HepG2 (cell line): ENCODE data around the gene ACOT6. TPM values are rescaled to one million over a fixed set of nuclear protein-coding genes. Genes with fewer than 3 reads are reported as not detected.
A peak's percentile ranks its signal among the peaks of the same experiment; 100 is the strongest.
"Not testable (repeated sequence)": the region's sequence is repeated elsewhere in the genome, so short reads cannot be mapped to it uniquely, and the experiment has no call there.

ENCODE experiments used
- ATAC-seq: fragments of 200-7000 bp; cut with Tn5 transposase; 3 replicates; pipeline ENCODE4 v1.9.1; 2020; ENCODE audit warnings: mild to moderate bottlenecking, moderate library complexity
- BruUV-seq: library from RNA; stranded (reverse); fragments of 400-500 nt; replicated peaks from 2 replicates; lab custom pipeline; 2021; lab: Mats Ljungman, UMichigan
- CTCF ChIA-PET: fragments of 300-600 bp; formaldehyde crosslinking; extraction: SDS; loops from one replicate; lab custom pipeline; 2021; ENCODE audit warnings: low total read pairs, inconsistent platforms, low intra/inter-chr PET ratio; lab: Yijun Ruan, JAX
- POLR2A ChIA-PET: fragments of 350-600 bp; sonication (Branson Sonifier 250); formaldehyde crosslinking; loops from one replicate; lab custom pipeline; 2020; ENCODE audit warnings: antibody characterized with exemption, inconsistent platforms; lab: Yijun Ruan, JAX
- DNase-seq: peaks from one replicate; pipeline ENCODE4 v3.0.0-alpha.2; 2015; ENCODE audit warnings: low spot score
- FAIRE-seq: peaks from 3 replicates; lab custom pipeline; 2011; peaks lifted over from hg19 to GRCh38; lab: Jason Lieb, UNC
- H2AFZ ChIP-seq: one replicate; pipeline ENCODE4 v1.6.1; 2011; ENCODE audit warnings: low read length, inconsistent platforms
- H3K27ac ChIP-seq: fragments of 300-600 bp; 3 replicates; pipeline ENCODE4 v1.8.0; 2011; ENCODE audit warnings: mixed run types, mild to moderate bottlenecking, mixed read lengths, low read length, inconsistent platforms; ENCODE audit not compliant: insufficient read depth; ENCODE audit errors: extremely low read length
- H3K27me3 ChIP-seq, 2 experiments: fragments of 200-600 bp in 1 of 2; 2 replicates in 1 of 2; 3 replicates in 1 of 2; pipeline versions ENCODE4 v1.6.0 to v1.8.0; 2011; ENCODE audit warnings: low read length in 2 of 2, mild to moderate bottlenecking in 2 of 2, moderate library complexity in 2 of 2, inconsistent platforms in 1 of 2; ENCODE audit not compliant: insufficient read depth in 2 of 2, control insufficient read depth in 1 of 2
- H3K36me3 ChIP-seq, 2 experiments: fragments of 200-600 bp in 1 of 2; replicated peaks in 1 of 2; 2 replicates in 1 of 2; 3 replicates in 1 of 2; pipeline versions ENCODE4 v1.5.1 to v1.8.0; 2011; ENCODE audit warnings: low read length in 2 of 2, inconsistent platforms in 1 of 2; ENCODE audit not compliant: insufficient read depth in 2 of 2, control insufficient read depth in 1 of 2
- H3K4me1 ChIP-seq: 2 replicates; pipeline ENCODE4 v1.5.1; 2012; ENCODE audit warnings: low read length, inconsistent platforms; ENCODE audit not compliant: insufficient read depth
- H3K4me2 ChIP-seq: 2 replicates; pipeline ENCODE4 v1.6.0; 2011; ENCODE audit warnings: low read depth, low read length, inconsistent platforms
- H3K4me3 ChIP-seq, 3 experiments: fragments of 200-600 bp in 1 of 3; sonication (generic), shearing (Covaris generic) in 1 of 3; replicated peaks in 1 of 3; 2 replicates each; pipeline ENCODE4 v1.5.1; 2011 to 2016; ENCODE audit warnings: low read length in 3 of 3, inconsistent platforms in 2 of 3, low read depth in 2 of 3, mild to moderate bottlenecking in 2 of 3, control low read depth in 1 of 3, mixed read lengths in 1 of 3; ENCODE audit not compliant: insufficient read depth in 1 of 3
- H3K79me2 ChIP-seq: one replicate; pipeline ENCODE4 v1.6.1; 2011; ENCODE audit warnings: low read length, inconsistent platforms; ENCODE audit not compliant: insufficient read depth
- H3K9ac ChIP-seq: 2 replicates; pipeline ENCODE4 v1.6.0; 2011; ENCODE audit warnings: mild to moderate bottlenecking, low read depth, low read length, inconsistent platforms; ENCODE audit not compliant: insufficient read depth
- H3K9me3 ChIP-seq: 2 replicates; pipeline ENCODE4 v1.5.1; 2012; ENCODE audit warnings: mild to moderate bottlenecking, low read length
- H4K20me1 ChIP-seq: 2 replicates; pipeline ENCODE4 v1.6.0; 2011; ENCODE audit warnings: inconsistent platforms, mild to moderate bottlenecking, low read length, moderate library complexity; ENCODE audit not compliant: insufficient read depth
- EP300 ChIP-seq, 3 experiments: sonication (generic) in 1 of 3; formaldehyde crosslinking in 1 of 3; IDR thresholded peaks; 2 replicates each; pipeline versions ENCODE4 v1.5.1 to v1.6.1; 2011 to 2020; ENCODE audit warnings: low read depth in 2 of 3, low read length in 2 of 3, borderline replicate concordance in 1 of 3, improper control_type of control experiment in 1 of 3, mild to moderate bottlenecking in 1 of 3, missing genetic modification reagents in 1 of 3, moderate library complexity in 1 of 3
- HNF4A ChIP-seq: sonication (generic); formaldehyde crosslinking; IDR thresholded peaks from 2 replicates; pipeline ENCODE4 v1.4.0; 2020; ENCODE audit warnings: missing genetic modification reagents
- NCOR1 ChIP-seq: fragments of 200-600 bp; sonication (generic); IDR thresholded peaks from 2 replicates; pipeline ENCODE4 v1.7.0; 2017; ENCODE audit warnings: antibody characterized with exemption, low read length, borderline replicate concordance
- WGBS: methylation state at CpG from one replicate; pipeline ENCODE4 v1.1.6; 2017; ENCODE audit warnings: low lambda C conversion rate; 5-methylcytosine and 5-hydroxymethylcytosine counted together
- in situ Hi-C: cut with HindIII; loops from 2 replicates; pipeline ENCODE4 v1.10.0; 2017; ENCODE audit warnings: low pct_unique_long_range_greater_than_20kb; ENCODE audit not compliant: extremely low pct_ligation_motif_present
- intact Hi-C: fragments of 100-400 bp; cut with micrococcal nuclease; formaldehyde crosslinking; loops from one replicate; pipeline ENCODE4 v1.10.0; 2022; ENCODE audit not compliant: unreplicated experiment
- polyA plus RNA-seq, 8 experiments: library from polyadenylated mRNA; depleted of rRNA in 3 of 8; stranded (reverse) in 7 of 8; unstranded in 1 of 8; fragments of >200 nt; fragmentation: Illumina TruSeq in 4 of 8; extraction: Trizol in 4 of 8; gene quantifications; 2 replicates each; pipeline versions ENCODE4 v1.2.1 to v1.2.3, GENCODE V29; 2011 to 2016; ENCODE audit warnings: low read depth in 4 of 8, missing spikeins in 1 of 8, mixed read lengths in 1 of 8; ENCODE audit not compliant: insufficient read depth in 1 of 8
- total RNA-seq, 5 experiments: library from RNA; depleted of rRNA; stranded (reverse); fragments of >200 nt; fragmentation: Illumina TruSeq; extraction: Trizol; gene quantifications; 2 replicates each; pipeline ENCODE4 v1.2.3, GENCODE V29; 2016; ENCODE audit warnings: low read depth in 1 of 5
- TF ChIP-seq, protein P1 (sequence below): sonication (generic); formaldehyde crosslinking; IDR thresholded peaks from 2 replicates; pipeline ENCODE4 v1.5.1; 2020; ENCODE audit warnings: mild to moderate bottlenecking, missing genetic modification reagents, moderate library complexity

Gene ACOT6
- total and polyA plus RNA-seq, 2 of the 13 experiments (the other 11 are each of a cell fraction or from before 2014, with no cell fraction given) = 0.15 to 0.27 TPM

DNA sequence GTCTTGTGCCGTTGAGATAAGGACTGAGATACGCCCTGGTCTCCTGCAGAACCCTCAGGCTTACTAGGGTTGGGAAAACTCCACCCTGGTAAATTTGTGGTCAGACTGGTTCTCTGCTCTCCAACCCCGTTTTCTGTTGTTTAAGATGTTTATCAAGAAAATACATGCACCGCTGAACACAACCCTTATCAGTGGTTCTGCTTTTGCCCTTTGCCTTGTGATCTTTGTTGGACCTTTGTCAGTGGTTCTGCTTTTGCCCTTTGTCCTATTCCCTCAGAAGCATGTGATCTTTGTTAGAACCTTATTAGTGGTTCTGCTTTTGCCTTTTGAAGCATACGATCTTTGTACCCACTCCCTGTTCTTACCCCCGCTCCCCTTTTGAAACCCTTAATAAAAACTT lies 49.6 kb upstream of the ACOT6 start:
- H3K27ac ChIP-seq; POLR2A ChIA-PET; in situ Hi-C loops; H3K9me3 ChIP-seq; CTCF ChIA-PET; ATAC-seq; H3K27me3 ChIP-seq; FAIRE-seq; H3K36me3 ChIP-seq; H3K4me3 ChIP-seq; BruUV-seq; H3K9ac ChIP-seq; H4K20me1 ChIP-seq; H3K79me2 ChIP-seq; H3K4me2 ChIP-seq; H2AFZ ChIP-seq; TF ChIP-seq EP300 (CRISPR knock-in tag; IDR thresholded peaks at IDR 0.05; ENCODE audit: borderline replicate concordance): not testable (repeated sequence)
- peak; percentile 13 for DNase-seq
- TF ChIP-seq HNF4A (CRISPR knock-in tag) (peak; percentile 52), NCOR1 (peak; percentile 60; the same call in 1 of the 2 replicates), EP300 (IDR thresholded peaks at IDR 0.05; ENCODE audit: low read depth in 2 of 2, low read length in 2 of 2) (0 out of 4 replicates have a peak, but pooled peaks of 1 of the 2 experiments have one; percentile 9)
- H3K4me1 ChIP-seq = peaks cover 25% of the 10 kb centered on the region
- 59% methylated on average over 6 of the region's 6 CpGs for WGBS
- intact Hi-C loops = loop anchor here (10.0 kb wide), 1 partner anchor 48 kb away; no protein-coding TSS in a partner anchor

GRCh38 chr14:73566431-73566830 lies 45.9 kb upstream of the ACOT6 start:
- BruUV-seq, CTCF ChIA-PET, in situ Hi-C loops, H4K20me1 ChIP-seq, H3K9ac ChIP-seq, H3K4me2 ChIP-seq, H3K27me3 ChIP-seq, ATAC-seq, H3K36me3 ChIP-seq, H3K4me3 ChIP-seq, FAIRE-seq, H3K27ac ChIP-seq, H3K9me3 ChIP-seq, DNase-seq, H2AFZ ChIP-seq: not testable (repeated sequence)
- intact Hi-C loops = loop anchor here (10.0 kb wide), 1 partner anchor 52 kb away; no protein-coding TSS in a partner anchor
- TF ChIP-seq, protein P1, sequence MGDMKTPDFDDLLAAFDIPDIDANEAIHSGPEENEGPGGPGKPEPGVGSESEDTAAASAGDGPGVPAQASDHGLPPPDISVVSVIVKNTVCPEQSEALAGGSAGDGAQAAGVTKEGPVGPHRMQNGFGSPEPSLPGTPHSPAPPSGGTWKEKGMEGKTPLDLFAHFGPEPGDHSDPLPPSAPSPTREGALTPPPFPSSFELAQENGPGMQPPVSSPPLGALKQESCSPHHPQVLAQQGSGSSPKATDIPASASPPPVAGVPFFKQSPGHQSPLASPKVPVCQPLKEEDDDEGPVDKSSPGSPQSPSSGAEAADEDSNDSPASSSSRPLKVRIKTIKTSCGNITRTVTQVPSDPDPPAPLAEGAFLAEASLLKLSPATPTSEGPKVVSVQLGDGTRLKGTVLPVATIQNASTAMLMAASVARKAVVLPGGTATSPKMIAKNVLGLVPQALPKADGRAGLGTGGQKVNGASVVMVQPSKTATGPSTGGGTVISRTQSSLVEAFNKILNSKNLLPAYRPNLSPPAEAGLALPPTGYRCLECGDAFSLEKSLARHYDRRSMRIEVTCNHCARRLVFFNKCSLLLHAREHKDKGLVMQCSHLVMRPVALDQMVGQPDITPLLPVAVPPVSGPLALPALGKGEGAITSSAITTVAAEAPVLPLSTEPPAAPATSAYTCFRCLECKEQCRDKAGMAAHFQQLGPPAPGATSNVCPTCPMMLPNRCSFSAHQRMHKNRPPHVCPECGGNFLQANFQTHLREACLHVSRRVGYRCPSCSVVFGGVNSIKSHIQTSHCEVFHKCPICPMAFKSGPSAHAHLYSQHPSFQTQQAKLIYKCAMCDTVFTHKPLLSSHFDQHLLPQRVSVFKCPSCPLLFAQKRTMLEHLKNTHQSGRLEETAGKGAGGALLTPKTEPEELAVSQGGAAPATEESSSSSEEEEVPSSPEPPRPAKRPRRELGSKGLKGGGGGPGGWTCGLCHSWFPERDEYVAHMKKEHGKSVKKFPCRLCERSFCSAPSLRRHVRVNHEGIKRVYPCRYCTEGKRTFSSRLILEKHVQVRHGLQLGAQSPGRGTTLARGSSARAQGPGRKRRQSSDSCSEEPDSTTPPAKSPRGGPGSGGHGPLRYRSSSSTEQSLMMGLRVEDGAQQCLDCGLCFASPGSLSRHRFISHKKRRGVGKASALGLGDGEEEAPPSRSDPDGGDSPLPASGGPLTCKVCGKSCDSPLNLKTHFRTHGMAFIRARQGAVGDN (CRISPR knock-in tag) = peak; percentile 20; the same call in 1 of the 2 replicates
- no CpG with 5 or more reads among the region's 18 CpGs for WGBS
- POLR2A ChIA-PET = interaction anchor here (6.4 kb wide), 1 partner anchor 29 kb away, joined by 108 read pairs; the partner anchor contains the start of gene ACOT1
- peaks cover 28% of the 10 kb centered on the region for H3K4me1 ChIP-seq
- H3K79me2 ChIP-seq = peaks cover 25% of the 10 kb centered on the region
